ENCODE measurements around the gene PIP5K1B. TPM values are rescaled to one million over a fixed set of nuclear protein-coding genes. Genes with fewer than 3 reads are reported as not detected.
A peak's percentile ranks its signal among the peaks of the same experiment; 100 is the strongest.

Gene PIP5K1B
- total and polyA plus RNA-seq, 2 of the 13 experiments (the other 11 are each of a cell fraction or from before 2014, with no cell fraction given) = 15.8 to 17.5 TPM

- TF ChIP-seq ZBTB4 (CRISPR knock-in tag; IDR thresholded peaks at IDR 0.05; ENCODE audit: borderline replicate concordance) (no peak), SRF (IDR thresholded peaks at IDR 0.05; ENCODE audit: low read depth, low read length) (0 out of 2 replicates have a peak, but pooled peaks have one; percentile 27), ZNF841 (CRISPR knock-in tag; IDR thresholded peaks at IDR 0.05; ENCODE audit: borderline replicate concordance) (no peak), KDM6A (CRISPR knock-in tag; IDR thresholded peaks at IDR 0.05; ENCODE audit: low read depth) (peak; percentile 55; the same call in 1 of the 2 replicates), ZNF570 (CRISPR knock-in tag; IDR thresholded peaks at IDR 0.05; ENCODE audit: borderline replicate concordance) (no peak), KIAA2018 (CRISPR knock-in tag; IDR thresholded peaks at IDR 0.05; ENCODE audit: borderline replicate concordance) (no peak), POLR2AphosphoS2 (IDR thresholded peaks at IDR 0.05; ENCODE audit: low read depth, low read length) (no peak), KDM2A (CRISPR knock-in tag; IDR thresholded peaks at IDR 0.05; ENCODE audit: borderline replicate concordance, low read depth) (no peak), NFIC (IDR thresholded peaks at IDR 0.05; ENCODE audit: low read length) (peak; percentile 71; the same call in 1 of the 2 replicates), CEBPB (IDR thresholded peaks at IDR 0.05; ENCODE audit: borderline replicate concordance, low read depth, low read length) (peak; percentile 90), RXRA (CRISPR knock-in tag; IDR thresholded peaks at IDR 0.05) (no peak; the same call in 1 of the 2 replicates), REL (CRISPR knock-in tag; conservative IDR thresholded peaks at IDR 0.05) (no peak), ZNF12 (CRISPR knock-in tag; IDR thresholded peaks at IDR 0.05) (peak; percentile 69; the same call in 1 of the 2 replicates), ZNF713 (CRISPR knock-in tag; IDR thresholded peaks at IDR 0.05) (no peak), HINFP (CRISPR knock-in tag; IDR thresholded peaks at IDR 0.05; ENCODE audit: low read depth) (no peak), SMAD9 (CRISPR knock-in tag; IDR thresholded peaks at IDR 0.05) (no peak)
These were observed 112.2 kb downstream of the PIP5K1B start (continued) for GRCh38 chr9:68817079-68817875.
